ENCODE results near the gene HAGHL. TPM values are rescaled to one million over a fixed set of nuclear protein-coding genes. Genes with fewer than 3 reads are reported as not detected.

HAGHL gene
- total RNA-seq (2022; extraction: Qiagen RNA extraction; ENCODE audit: low read depth): 14.3 to 23.8 TPM (median 18.4 TPM) in 5 replicates

GRCh38 chr16:726438-727290 is at the start of gene HAGHL, which contains the start of gene CCDC78:
TSS of gene HAGHL (plus strand) at chr16:727106. CDS start at chr16:727510, 404 bp downstream.
TSS of gene CCDC78 (minus strand) at chr16:726443. CDS start at chr16:726367, 76 bp downstream.

GRCh38 chr16:679814-680624 is 46.9 kb upstream of the HAGHL start, which contains the start of gene STUB1:
TSS of gene STUB1 (plus strand) at chr16:680410. CDS start at chr16:680526, 116 bp downstream.

GRCh38 chr16:684071-684794 is 42.7 kb upstream of the HAGHL start, which contains the start of gene JMJD8:
TSS of gene JMJD8 (minus strand) at chr16:684334. CDS start at chr16:684319, 15 bp downstream.

GRCh38 chr16:705431-706188 is 21.3 kb upstream of the HAGHL start, which contains the start of gene FBXL16:
TSS of gene FBXL16 (minus strand) at chr16:705801. CDS start at chr16:697405, 8,396 bp downstream.

GRCh38 chr16:714558-715476 is 12.1 kb upstream of the HAGHL start, which contains the start of gene METRN:
TSS of gene METRN (plus strand) at chr16:715118. CDS start at chr16:715290, 172 bp downstream.

GRCh38 chr16:720990-721764 is 5.7 kb upstream of the HAGHL start, which contains the start of gene ANTKMT:
TSS of gene ANTKMT (plus strand) at chr16:721146. CDS start at chr16:721275, 129 bp downstream.

GRCh38 chr16:740764-741505 is 14.0 kb downstream of the HAGHL start, which contains the start of gene CIAO3:
TSS of gene CIAO3 (minus strand) at chr16:740997. CDS start at chr16:740985, 12 bp downstream.

GRCh38 chr16:760545-761343 is 33.8 kb downstream of the HAGHL start, which contains the start of gene MSLN:
TSS of gene MSLN (plus strand) at chr16:760734. CDS start at chr16:762681, 1,947 bp downstream.

Other genes with a start within 250 kb of the HAGHL start
- gene CAPN15, start 199.4 kb upstream of the HAGHL start, total RNA-seq (2022; extraction: Qiagen RNA extraction; ENCODE audit: low read depth): 30.2 to 84.8 TPM (median 76.9 TPM) in 5 replicates
- gene PRR35, start 166.7 kb upstream of the HAGHL start, total RNA-seq (2022; extraction: Qiagen RNA extraction; ENCODE audit: low read depth): 0.11 to 0.20 TPM (median 0.13 TPM) in 4 of 5 replicates, not detected in the other
- gene NHLRC4, start 160.1 kb upstream of the HAGHL start, total RNA-seq (2022; extraction: Qiagen RNA extraction; ENCODE audit: low read depth): 0.14 to 0.32 TPM (median 0.19 TPM) in 5 replicates
- 18.4 to 44.1 TPM (median 36.7 TPM) in 5 replicates for gene PIGQ, start 157.1 kb upstream of the HAGHL start, total RNA-seq (2022; extraction: Qiagen RNA extraction; ENCODE audit: low read depth)
- 9.9 to 20.9 TPM (median 20.2 TPM) in 5 replicates for gene RAB40C, start 137.0 kb upstream of the HAGHL start, total RNA-seq (2022; extraction: Qiagen RNA extraction; ENCODE audit: low read depth)
- 0.18 to 0.26 TPM (median 0.22 TPM) in 4 of 5 replicates, not detected in the other for gene WFIKKN1, start 96.1 kb upstream of the HAGHL start, total RNA-seq (2022; extraction: Qiagen RNA extraction; ENCODE audit: low read depth)
- gene METTL26, start 90.8 kb upstream of the HAGHL start, total RNA-seq (2022; extraction: Qiagen RNA extraction; ENCODE audit: low read depth): 71.6 to 145 TPM (median 132 TPM) in 5 replicates
- gene MCRIP2, start 85.3 kb upstream of the HAGHL start, total RNA-seq (2022; extraction: Qiagen RNA extraction; ENCODE audit: low read depth): 17.9 to 45.8 TPM (median 40.4 TPM) in 5 replicates
- gene WDR90, start 77.7 kb upstream of the HAGHL start, total RNA-seq (2022; extraction: Qiagen RNA extraction; ENCODE audit: low read depth): 13.9 to 34.9 TPM (median 26.8 TPM) in 5 replicates
- 44.9 to 111 TPM (median 98.0 TPM) in 5 replicates for gene RHOT2, start 59.0 kb upstream of the HAGHL start, total RNA-seq (2022; extraction: Qiagen RNA extraction; ENCODE audit: low read depth)
- gene RHBDL1, start 51.4 kb upstream of the HAGHL start, total RNA-seq (2022; extraction: Qiagen RNA extraction; ENCODE audit: low read depth): 0.34 to 1.8 TPM (median 1.4 TPM) in 5 replicates
- gene STUB1, start 46.7 kb upstream of the HAGHL start, total RNA-seq (2022; extraction: Qiagen RNA extraction; ENCODE audit: low read depth): 82.6 to 135 TPM (median 106 TPM) in 5 replicates
- 55.5 to 80.8 TPM (median 78.9 TPM) in 5 replicates for gene JMJD8, start 42.8 kb upstream of the HAGHL start, total RNA-seq (2022; extraction: Qiagen RNA extraction; ENCODE audit: low read depth)
- 2.9 to 7.7 TPM (median 6.7 TPM) in 5 replicates for gene WDR24, start 36.7 kb upstream of the HAGHL start, total RNA-seq (2022; extraction: Qiagen RNA extraction; ENCODE audit: low read depth)
- 3.5 to 8.1 TPM (median 7.5 TPM) in 5 replicates for gene FBXL16, start 21.3 kb upstream of the HAGHL start, total RNA-seq (2022; extraction: Qiagen RNA extraction; ENCODE audit: low read depth)
- 66.1 to 229 TPM (median 200 TPM) in 5 replicates for gene METRN, start 12.0 kb upstream of the HAGHL start, total RNA-seq (2022; extraction: Qiagen RNA extraction; ENCODE audit: low read depth)
- 25.7 to 66.6 TPM (median 52.1 TPM) in 5 replicates for gene ANTKMT, start 6.0 kb upstream of the HAGHL start, total RNA-seq (2022; extraction: Qiagen RNA extraction; ENCODE audit: low read depth)
- gene CCDC78, start 663 bp upstream of the HAGHL start, total RNA-seq (2022; extraction: Qiagen RNA extraction; ENCODE audit: low read depth): 4.1 to 7.1 TPM (median 6.2 TPM) in 5 replicates
- 16.4 to 29.7 TPM (median 25.3 TPM) in 5 replicates for gene CIAO3, start 13.9 kb downstream of the HAGHL start, total RNA-seq (2022; extraction: Qiagen RNA extraction; ENCODE audit: low read depth)
- gene MSLN, start 33.6 kb downstream of the HAGHL start, total RNA-seq (2022; extraction: Qiagen RNA extraction; ENCODE audit: low read depth): 2.4 to 4.2 TPM (median 3.2 TPM) in 5 replicates
- 28.5 to 57.2 TPM (median 55.7 TPM) in 5 replicates for gene RPUSD1, start 61.3 kb downstream of the HAGHL start, total RNA-seq (2022; extraction: Qiagen RNA extraction; ENCODE audit: low read depth)
- 9.9 to 37.8 TPM (median 24.1 TPM) in 5 replicates for gene CHTF18, start 61.5 kb downstream of the HAGHL start, total RNA-seq (2022; extraction: Qiagen RNA extraction; ENCODE audit: low read depth)
- gene GNG13, start 73.6 kb downstream of the HAGHL start, total RNA-seq (2022; extraction: Qiagen RNA extraction; ENCODE audit: low read depth): not detected in 5 replicates
- 4.8 to 12.8 TPM (median 8.8 TPM) in 5 replicates for gene LMF1, start 243.9 kb downstream of the HAGHL start, total RNA-seq (2022; extraction: Qiagen RNA extraction; ENCODE audit: low read depth)

All from A549 treated with ZK216348 at 1 μM for 4 hours (cell line).